ENCODE data around the gene CREB3L4.
"Not testable (repeated sequence)": the region's sequence is repeated elsewhere in the genome, so short reads cannot be mapped to it uniquely, and the experiment has no call there.

Gene CREB3L4

GRCh38 chr1:153962088-153963029 is 5.3 kb upstream of the CREB3L4 start:
- Mint-ChIP-seq H3K4me3 (peak overlapping the region; percentile 91), H3K4me1 (ENCODE audit: low read depth) (peaks cover 73% of the 10 kb centered on the region), H3K27ac (peak overlapping the region; percentile 93), H3K27me3 (no peaks in the 10 kb centered on the region), H3K36me3 (ENCODE audit: low read depth) (peaks cover 21% of the 10 kb centered on the region), H3K9me3 (no peaks in the 10 kb centered on the region)

GRCh38 chr1:153963030-153963849 is 4.5 kb upstream of the CREB3L4 start, which contains the start of gene SLC39A1:
Gene SLC39A1, minus strand, starts transcription at chr1:153963537. Its CDS starts 822 bp downstream, at chr1:153962715.
- Mint-ChIP-seq H3K4me1 (ENCODE audit: low read depth) (peaks cover 77% of the 10 kb centered on the region), H3K27me3 (no peaks in the 10 kb centered on the region), H3K4me3 (peak within 1 kb of the TSS; percentile 91)

GRCh38 chr1:153963850-153964331 is 3.8 kb upstream of the CREB3L4 start:
- Mint-ChIP-seq H3K27me3 (no peaks in the 10 kb centered on the region), H3K9me3 (no peaks in the 10 kb centered on the region), H3K27ac (peak overlapping the region; percentile 93), H3K4me1 (ENCODE audit: low read depth) (peaks cover 77% of the 10 kb centered on the region), H3K36me3 (ENCODE audit: low read depth) (peaks cover 21% of the 10 kb centered on the region), H3K4me3 (peak overlapping the region; percentile 91)

More at GRCh38 chr1:153963030-153963849, 4.5 kb upstream of the CREB3L4 start, which contains the start of gene SLC39A1:
- Mint-ChIP-seq H3K9me3 (no peaks in the 10 kb centered on the region), H3K27ac (peak within 1 kb of the TSS; percentile 93), H3K36me3 (ENCODE audit: low read depth) (peaks cover 21% of the 10 kb centered on the region)

GRCh38 chr1:153968000-153968363 is 280 bp downstream of the CREB3L4 start:
- no peaks in the 10 kb centered on the region for H3K27me3 Mint-ChIP-seq
- peak overlapping the region; percentile 96 for H3K27ac Mint-ChIP-seq
- peaks cover 4% of the 10 kb centered on the region for H3K36me3 Mint-ChIP-seq (ENCODE audit: low read depth)
- H3K4me3 Mint-ChIP-seq: peak overlapping the region; percentile 93
- no peaks in the 10 kb centered on the region for H3K9me3 Mint-ChIP-seq
- H3K4me1 Mint-ChIP-seq (ENCODE audit: low read depth): peaks cover 60% of the 10 kb centered on the region

DNA sequence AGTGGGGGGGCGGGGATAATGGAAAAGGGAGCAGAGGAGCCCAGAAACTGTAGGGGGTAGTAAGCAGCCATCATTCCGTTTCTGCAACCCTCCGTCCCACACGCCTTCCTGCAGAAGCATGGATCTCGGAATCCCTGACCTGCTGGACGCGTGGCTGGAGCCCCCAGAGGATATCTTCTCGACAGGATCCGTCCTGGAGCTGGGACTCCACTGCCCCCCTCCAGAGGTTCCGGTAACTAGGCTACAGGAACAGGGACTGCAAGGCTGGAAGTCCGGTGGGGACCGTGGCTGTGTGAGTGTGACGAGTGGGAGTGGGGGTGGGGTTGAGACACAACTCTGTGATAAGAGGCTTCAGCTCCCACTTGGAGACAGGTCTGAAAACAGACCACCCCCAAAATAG is 706 bp downstream of the CREB3L4 start:
- peaks cover 4% of the 10 kb centered on the region for H3K36me3 Mint-ChIP-seq (ENCODE audit: low read depth)
- no peak overlapping the region for H3K27ac Mint-ChIP-seq
- H3K27me3 Mint-ChIP-seq: no peaks in the 10 kb centered on the region
- peaks cover 61% of the 10 kb centered on the region for H3K4me1 Mint-ChIP-seq (ENCODE audit: low read depth)
- peak overlapping the region; percentile 27 for H3K4me3 Mint-ChIP-seq
- no peaks in the 10 kb centered on the region for H3K9me3 Mint-ChIP-seq

DNA sequence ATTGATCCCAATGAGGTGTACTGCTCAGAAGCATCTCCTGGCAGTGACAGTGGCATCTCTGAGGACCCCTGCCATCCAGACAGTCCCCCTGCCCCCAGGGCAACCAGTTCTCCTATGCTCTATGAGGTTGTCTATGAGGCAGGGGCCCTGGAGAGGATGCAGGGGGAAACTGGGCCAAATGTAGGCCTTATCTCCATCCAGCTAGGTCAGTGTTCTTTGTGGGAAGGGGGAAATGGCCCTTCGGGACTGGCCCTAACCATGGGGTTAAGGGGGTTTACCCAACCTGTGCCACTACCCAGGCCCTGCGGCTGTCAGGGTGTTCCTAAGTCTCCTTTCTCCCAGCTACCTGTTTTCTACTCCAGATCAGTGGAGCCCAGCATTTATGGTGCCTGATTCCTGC is 1.3 kb downstream of the CREB3L4 start:
- H3K27me3 Mint-ChIP-seq: no peaks in the 10 kb centered on the region
- no peak overlapping the region for H3K4me3 Mint-ChIP-seq
- H3K9me3 Mint-ChIP-seq: no peaks in the 10 kb centered on the region
- H3K36me3 Mint-ChIP-seq (ENCODE audit: low read depth): peaks cover 5% of the 10 kb centered on the region
- H3K27ac Mint-ChIP-seq: peak overlapping the region; percentile 29
- peaks cover 56% of the 10 kb centered on the region for H3K4me1 Mint-ChIP-seq (ENCODE audit: low read depth)

GRCh38 chr1:153970346-153970745 is 2.6 kb downstream of the CREB3L4 start:
- H3K4me3 Mint-ChIP-seq: no peak overlapping the region
- H3K27ac Mint-ChIP-seq: no peak overlapping the region
- H3K36me3 Mint-ChIP-seq (ENCODE audit: low read depth): peaks cover 16% of the 10 kb centered on the region
- no peaks in the 10 kb centered on the region for H3K9me3 Mint-ChIP-seq
- peaks cover 60% of the 10 kb centered on the region for H3K4me1 Mint-ChIP-seq (ENCODE audit: low read depth)
- no peaks in the 10 kb centered on the region for H3K27me3 Mint-ChIP-seq

DNA sequence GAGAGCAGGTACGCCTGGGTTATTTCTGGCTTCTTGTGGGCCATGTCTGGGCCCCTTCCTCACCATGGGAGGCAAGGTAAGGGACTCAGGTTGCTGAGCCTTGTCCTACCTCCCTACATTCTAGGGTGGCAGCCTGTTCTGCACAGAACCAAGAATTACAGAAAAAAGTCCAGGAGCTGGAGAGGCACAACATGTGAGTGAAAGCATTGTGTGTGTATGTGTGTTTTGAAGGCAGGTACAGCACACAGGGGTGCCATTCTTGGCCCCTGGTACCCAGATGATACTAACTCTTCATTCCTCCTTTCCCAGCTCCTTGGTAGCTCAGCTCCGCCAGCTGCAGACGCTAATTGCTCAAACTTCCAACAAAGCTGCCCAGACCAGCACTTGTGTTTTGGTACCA is 5.4 kb downstream of the CREB3L4 start:
- peaks cover 31% of the 10 kb centered on the region for H3K36me3 Mint-ChIP-seq (ENCODE audit: low read depth)
- H3K4me3 Mint-ChIP-seq: no peak overlapping the region
- no peaks in the 10 kb centered on the region for H3K27me3 Mint-ChIP-seq
- H3K27ac Mint-ChIP-seq: no peak overlapping the region
- peaks cover 56% of the 10 kb centered on the region for H3K4me1 Mint-ChIP-seq (ENCODE audit: low read depth)
- no peaks in the 10 kb centered on the region for H3K9me3 Mint-ChIP-seq

DNA sequence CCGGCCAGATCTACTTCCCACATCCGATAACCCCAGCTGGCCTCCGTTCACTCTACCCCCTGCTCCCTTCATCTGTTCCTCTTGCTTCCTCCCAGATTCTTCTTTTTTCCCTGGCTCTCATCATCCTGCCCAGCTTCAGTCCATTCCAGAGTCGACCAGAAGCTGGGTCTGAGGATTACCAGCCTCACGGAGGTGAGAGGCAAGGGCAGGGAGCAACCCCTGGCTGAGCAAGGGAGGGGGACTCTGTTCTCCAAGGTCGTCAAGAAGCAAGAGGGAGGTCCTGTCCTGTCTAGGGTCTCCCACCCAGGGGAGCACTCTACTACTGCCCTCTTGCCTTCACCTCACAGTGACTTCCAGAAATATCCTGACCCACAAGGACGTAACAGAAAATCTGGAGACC is 5.8 kb downstream of the CREB3L4 start:
- H3K4me1 Mint-ChIP-seq (ENCODE audit: low read depth): peaks cover 59% of the 10 kb centered on the region
- H3K27ac Mint-ChIP-seq: no peak overlapping the region
- no peak overlapping the region for H3K4me3 Mint-ChIP-seq
- peaks cover 31% of the 10 kb centered on the region for H3K36me3 Mint-ChIP-seq (ENCODE audit: low read depth)
- H3K27me3 Mint-ChIP-seq: no peaks in the 10 kb centered on the region
- no peaks in the 10 kb centered on the region for H3K9me3 Mint-ChIP-seq

- H3K4me3 Mint-ChIP-seq: peak overlapping the region; percentile 98
- no peaks in the 10 kb centered on the region for H3K27me3 Mint-ChIP-seq
- H3K27ac Mint-ChIP-seq: peak overlapping the region; percentile 98
- H3K36me3 Mint-ChIP-seq (ENCODE audit: low read depth): peaks cover 31% of the 10 kb centered on the region
- peaks cover 54% of the 10 kb centered on the region for H3K4me1 Mint-ChIP-seq (ENCODE audit: low read depth)
- no peaks in the 10 kb centered on the region for H3K9me3 Mint-ChIP-seq
These were observed 9.1 kb downstream of the CREB3L4 start for GRCh38 chr1:153976819-153977249.

- Mint-ChIP-seq H3K4me1 (ENCODE audit: low read depth) (peaks cover 48% of the 10 kb centered on the region), H3K27ac (peak within 1 kb of the TSS; percentile 98), H3K27me3 (no peaks in the 10 kb centered on the region), H3K4me3 (peak within 1 kb of the TSS; percentile 98), H3K9me3 (no peaks in the 10 kb centered on the region), H3K36me3 (ENCODE audit: low read depth) (peaks cover 31% of the 10 kb centered on the region)
These were observed 9.8 kb downstream of the CREB3L4 start, which contains the start of gene JTB for GRCh38 chr1:153977250-153978240. Gene JTB, minus strand, starts transcription at chr1:153977674. Its CDS starts 422 bp downstream, at chr1:153977252.

DNA sequence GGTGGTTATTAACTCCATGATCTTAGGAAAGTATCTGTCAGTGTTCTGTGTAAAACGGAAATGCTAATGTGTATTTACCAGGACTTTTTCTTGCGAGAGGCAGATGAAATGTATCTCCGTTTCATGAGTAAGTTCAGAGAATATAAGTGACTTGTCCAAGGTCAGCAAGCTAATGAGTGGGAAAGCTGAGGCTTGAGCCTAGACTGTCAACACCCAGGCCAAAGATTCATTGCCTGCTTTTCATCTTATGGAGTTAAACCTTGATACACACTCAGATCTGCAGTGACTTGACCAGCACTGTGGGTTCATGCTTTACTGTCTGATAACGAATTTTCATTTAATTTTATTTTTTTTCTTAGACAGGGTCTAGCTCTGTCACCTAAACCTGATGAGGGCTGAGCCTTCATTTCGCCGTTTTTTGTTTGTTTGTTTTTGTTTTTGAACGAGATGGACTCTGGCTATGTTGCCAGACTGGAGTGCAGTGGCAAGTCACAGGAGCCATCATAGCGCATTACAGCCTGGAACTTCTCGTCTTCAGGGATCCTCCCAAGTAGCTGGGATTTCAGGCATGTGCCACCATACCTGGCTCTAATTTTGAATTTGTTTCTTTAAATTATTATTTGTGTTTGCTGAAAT is 10.7 kb downstream of the CREB3L4 start:
- H3K4me3 Mint-ChIP-seq: peak overlapping the region; percentile 98
- no peaks in the 10 kb centered on the region for H3K9me3 Mint-ChIP-seq
- peaks cover 35% of the 10 kb centered on the region for H3K36me3 Mint-ChIP-seq (ENCODE audit: low read depth)
- H3K27me3 Mint-ChIP-seq: no peaks in the 10 kb centered on the region
- peak overlapping the region; percentile 98 for H3K27ac Mint-ChIP-seq
- peaks cover 42% of the 10 kb centered on the region for H3K4me1 Mint-ChIP-seq (ENCODE audit: low read depth)

GRCh38 chr1:153979091-153979490 is 11.4 kb downstream of the CREB3L4 start:
- H3K27ac Mint-ChIP-seq, H3K9me3 Mint-ChIP-seq, H3K27me3 Mint-ChIP-seq: not testable (repeated sequence)
- Mint-ChIP-seq H3K36me3 (ENCODE audit: low read depth) (peaks cover 32% of the 10 kb centered on the region), H3K4me3 (peak overlapping the region; percentile 98), H3K4me1 (ENCODE audit: low read depth) (peaks cover 40% of the 10 kb centered on the region)
